ENCODE results near the gene DNAJB2.
A peak's percentile ranks its signal among the peaks of the same experiment; 100 is the strongest.
"Not testable (repeated sequence)": the region's sequence is repeated elsewhere in the genome, so short reads cannot be mapped to it uniquely, and the experiment has no call there.

Gene DNAJB2

DNA sequence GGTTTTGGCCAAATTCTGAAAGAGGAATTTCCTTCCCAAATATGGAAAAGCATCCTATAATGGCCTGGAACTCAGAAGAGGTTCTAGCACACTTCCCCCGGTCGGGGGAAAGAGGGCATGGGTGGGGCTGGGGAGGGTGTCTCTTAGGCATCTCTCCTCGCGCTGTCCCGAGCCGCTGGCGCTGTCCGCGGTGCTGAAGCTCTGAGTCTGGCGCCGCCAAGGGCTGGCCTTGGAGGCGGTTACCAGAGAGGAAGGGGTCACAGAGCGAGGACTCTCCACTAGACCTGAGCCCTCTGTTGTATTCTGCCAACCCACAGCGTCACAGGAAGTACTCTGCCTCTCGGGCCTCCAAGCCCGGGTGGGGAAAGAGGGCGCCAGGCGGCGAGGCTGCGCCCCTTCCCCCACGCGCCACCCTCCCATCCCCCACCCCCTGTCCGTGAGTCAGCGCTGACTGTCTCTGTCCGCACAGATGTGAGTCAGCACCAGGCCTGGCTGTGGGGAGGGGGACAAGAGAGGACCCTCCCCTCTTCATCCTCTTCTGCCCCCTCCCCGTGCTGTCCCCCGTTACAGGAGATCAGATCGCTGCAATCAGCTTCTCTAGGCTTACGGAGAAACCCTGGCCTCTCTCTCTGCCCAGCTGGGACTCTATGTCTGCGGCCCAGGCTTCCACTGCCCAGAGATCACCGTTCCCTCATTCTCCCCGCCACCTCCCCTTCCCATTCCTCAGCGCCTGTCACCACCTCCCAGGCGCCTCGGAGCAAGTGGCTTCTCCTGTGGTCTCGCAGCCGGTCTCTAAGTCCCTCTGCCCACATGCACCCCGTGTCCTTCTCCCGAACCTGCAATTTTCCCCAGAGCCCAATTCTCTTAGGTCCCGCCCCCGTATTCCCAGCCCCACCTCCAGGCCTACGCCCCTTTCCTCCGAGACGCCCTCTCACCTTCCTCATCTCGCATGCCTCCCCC lies 29.3 kb downstream of the DNAJB2 start:
- TF ChIP-seq, protein P1, sequence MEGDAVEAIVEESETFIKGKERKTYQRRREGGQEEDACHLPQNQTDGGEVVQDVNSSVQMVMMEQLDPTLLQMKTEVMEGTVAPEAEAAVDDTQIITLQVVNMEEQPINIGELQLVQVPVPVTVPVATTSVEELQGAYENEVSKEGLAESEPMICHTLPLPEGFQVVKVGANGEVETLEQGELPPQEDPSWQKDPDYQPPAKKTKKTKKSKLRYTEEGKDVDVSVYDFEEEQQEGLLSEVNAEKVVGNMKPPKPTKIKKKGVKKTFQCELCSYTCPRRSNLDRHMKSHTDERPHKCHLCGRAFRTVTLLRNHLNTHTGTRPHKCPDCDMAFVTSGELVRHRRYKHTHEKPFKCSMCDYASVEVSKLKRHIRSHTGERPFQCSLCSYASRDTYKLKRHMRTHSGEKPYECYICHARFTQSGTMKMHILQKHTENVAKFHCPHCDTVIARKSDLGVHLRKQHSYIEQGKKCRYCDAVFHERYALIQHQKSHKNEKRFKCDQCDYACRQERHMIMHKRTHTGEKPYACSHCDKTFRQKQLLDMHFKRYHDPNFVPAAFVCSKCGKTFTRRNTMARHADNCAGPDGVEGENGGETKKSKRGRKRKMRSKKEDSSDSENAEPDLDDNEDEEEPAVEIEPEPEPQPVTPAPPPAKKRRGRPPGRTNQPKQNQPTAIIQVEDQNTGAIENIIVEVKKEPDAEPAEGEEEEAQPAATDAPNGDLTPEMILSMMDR (IDR thresholded peaks at IDR 0.05; ENCODE audit: extremely low read depth, missing control alignments), result no peak
- peak; percentile 89 for DNase-seq (ENCODE audit: low spot score)

DNA sequence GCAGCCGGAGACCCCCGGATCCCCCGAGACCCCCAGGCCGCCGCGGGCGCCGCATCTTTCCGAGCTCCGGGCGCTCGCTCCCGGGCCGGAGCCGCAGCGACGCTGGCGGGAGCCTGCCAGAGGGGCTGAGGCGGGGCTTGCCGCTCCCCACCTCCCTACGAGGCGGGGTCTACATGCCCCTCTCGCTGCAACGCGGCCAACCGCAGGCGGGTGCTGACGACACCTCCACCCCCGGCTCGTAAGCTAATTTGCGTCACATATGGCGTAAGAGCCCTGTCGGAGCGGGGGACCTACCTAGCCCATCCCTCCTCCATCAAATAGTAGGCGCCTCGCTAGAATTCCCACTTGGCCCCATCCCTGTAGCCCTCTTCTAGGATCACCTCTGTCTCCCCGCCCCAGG lies 30.1 kb downstream of the DNAJB2 start, which contains the start of gene PTPRN:
TSS of gene PTPRN (minus strand) at position 124 of the 400 bp plus-strand sequence. CDS start at position 55, 69 bp downstream.
- TF ChIP-seq, protein P1 (IDR thresholded peaks at IDR 0.05; ENCODE audit: extremely low read depth, missing control alignments), result no peak
- no peak for DNase-seq (ENCODE audit: low spot score)

DNA sequence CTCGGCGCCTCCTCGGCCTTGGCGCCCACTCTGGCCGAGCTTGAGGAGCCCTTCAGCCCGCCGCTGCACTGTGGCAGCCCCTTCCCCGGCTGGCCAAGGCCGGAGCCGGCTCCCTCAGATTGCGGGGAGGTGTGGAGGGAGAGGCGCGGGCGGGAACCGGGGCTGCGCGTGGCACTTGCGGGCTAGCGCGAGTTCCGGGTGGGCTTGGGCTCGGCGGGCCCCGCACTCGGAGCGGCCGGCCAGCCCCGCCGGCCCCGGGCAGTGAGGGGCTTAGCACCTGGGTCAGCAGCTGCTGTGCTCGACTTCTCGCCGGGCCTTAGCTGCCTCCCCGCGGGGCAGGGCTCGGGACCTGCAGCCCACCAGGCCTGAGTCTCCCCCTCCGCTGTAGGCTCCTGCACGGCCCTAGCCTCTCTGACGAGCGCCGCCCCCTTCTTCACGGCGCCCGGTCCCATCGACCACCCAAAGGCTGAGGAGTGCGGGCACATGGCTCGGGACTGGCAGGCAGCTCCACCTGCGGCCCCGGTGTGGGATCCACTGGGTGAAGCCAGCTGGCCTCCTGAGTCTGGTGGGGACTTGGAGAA lies 33.6 kb downstream of the DNAJB2 start:
- DNase-seq (ENCODE audit: low spot score), result not testable (repeated sequence)

DNA sequence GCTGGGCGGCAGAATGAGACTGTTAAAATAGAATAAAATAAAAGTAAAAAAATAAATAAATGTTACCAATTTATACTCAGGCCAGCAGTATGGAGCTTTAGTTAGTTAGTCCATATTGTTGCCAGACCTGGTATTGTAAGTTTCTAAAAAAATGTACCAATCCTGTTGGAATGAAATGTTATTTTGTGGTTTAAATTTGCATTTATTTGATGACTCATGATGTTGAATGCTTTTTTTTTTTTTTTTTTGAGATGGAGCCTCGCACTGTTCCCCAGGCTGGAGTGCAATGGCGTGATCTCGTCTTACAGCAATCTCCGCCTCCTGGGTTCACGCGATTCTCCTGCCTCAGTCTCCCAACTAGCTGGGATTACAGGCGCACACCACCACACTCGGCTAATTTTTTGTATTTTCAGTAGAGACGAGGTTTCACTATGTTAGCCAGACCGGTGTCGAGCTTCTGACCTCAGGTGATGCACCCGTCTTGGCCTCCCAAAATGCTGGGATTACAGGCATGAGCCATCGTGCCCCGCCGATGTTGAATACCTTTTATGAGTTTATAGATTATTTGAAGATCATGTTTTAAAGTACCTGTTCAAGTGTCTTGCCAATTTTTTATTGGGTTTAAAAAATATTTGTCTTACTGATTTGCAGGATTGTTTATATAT lies 35.8 kb downstream of the DNAJB2 start:
- TF ChIP-seq, protein P1 (IDR thresholded peaks at IDR 0.05; ENCODE audit: extremely low read depth, missing control alignments), result no peak
- no peak for DNase-seq (ENCODE audit: low spot score)

DNA sequence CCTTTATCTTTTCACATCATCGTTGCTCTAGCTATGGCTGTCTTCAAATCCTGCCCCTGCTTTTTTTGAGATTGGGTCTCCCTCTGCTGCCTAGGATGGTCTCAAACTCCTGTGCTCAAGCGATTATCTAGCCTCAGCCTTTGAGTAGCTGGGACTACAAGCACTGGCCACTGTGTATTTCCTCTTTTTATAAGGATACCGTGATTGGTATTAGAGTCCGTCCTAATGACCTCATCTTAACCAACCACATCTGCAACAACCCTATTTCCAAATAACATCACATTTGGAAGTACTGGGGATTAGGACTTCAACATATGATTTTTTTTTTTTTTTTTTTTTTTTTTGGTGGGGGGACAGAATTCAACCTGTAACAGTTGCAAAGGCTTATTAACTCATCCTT lies 44.3 kb downstream of the DNAJB2 start:
- DNase-seq (ENCODE audit: low spot score), result no peak
- TF ChIP-seq, protein P1 (IDR thresholded peaks at IDR 0.05; ENCODE audit: extremely low read depth, missing control alignments), result no peak

DNA sequence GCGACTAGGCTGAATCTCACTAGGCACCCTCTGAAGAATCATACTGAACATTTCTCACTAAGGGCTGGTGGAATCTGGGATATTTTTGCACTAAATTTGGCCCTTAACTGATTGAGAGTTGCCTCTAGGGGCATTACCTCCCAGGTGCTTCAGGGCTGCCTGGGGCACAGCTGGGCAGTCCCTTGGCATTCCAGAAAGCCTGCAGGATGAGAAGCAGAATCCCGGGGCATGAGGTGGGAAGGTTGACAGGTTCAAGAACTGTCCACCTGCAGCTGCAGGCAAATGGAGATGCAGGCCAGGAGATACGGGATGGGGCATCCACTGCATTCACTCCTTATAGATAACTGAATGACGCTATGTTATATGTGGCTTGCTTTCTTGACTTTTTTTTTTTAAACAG lies 46.0 kb downstream of the DNAJB2 start:
- TF ChIP-seq, protein P1 (IDR thresholded peaks at IDR 0.05; ENCODE audit: extremely low read depth, missing control alignments), result no peak
- no peak for DNase-seq (ENCODE audit: low spot score)

DNA sequence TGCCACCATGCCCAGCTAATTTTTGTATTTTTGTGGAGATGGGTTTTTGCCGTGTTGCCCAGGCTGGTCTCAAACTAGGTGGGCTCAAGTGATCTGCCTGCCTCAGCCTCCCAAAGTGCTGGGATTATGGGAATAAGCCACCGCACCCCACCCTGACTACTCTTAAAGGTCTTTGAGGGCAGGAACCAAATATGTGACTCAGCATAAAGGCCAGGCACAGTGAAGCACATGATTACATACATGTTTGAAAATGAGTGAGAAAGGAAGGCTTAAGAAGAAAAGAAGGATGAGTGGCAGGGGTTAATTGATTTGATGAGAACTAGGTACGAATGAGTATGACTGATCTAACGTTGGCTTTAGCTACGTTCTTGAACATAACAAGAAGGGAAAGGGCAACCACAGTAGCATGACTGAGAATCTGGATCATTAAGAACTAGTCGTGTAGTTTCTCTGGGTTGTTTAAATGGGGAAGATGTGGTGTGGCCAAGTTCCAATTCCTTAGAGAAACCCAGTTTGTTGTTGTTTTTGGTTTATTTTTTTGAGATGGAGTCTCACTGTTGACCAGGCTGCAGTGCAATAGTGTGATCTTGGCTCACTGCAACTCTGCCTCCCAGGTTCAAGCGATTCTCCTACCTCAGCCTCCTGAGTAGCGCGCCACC lies 46.6 kb downstream of the DNAJB2 start:
- TF ChIP-seq, protein P1 (IDR thresholded peaks at IDR 0.05; ENCODE audit: extremely low read depth, missing control alignments), result no peak
- DNase-seq (ENCODE audit: low spot score), result no peak

Measured in GM20000 (cell line).